Measurements from ENCODE around the gene HIF3A. TPM values are rescaled to one million over a fixed set of nuclear protein-coding genes. Genes with fewer than 3 reads are reported as not detected.
"Not testable (repeated sequence)": the region's sequence is repeated elsewhere in the genome, so short reads cannot be mapped to it uniquely, and the experiment has no call there.

The HIF3A gene
- total RNA-seq, 1 donor from 2014 or later: 0.42 TPM

GRCh38 chr19:46306501-46306900 is 9.7 kb downstream of the HIF3A start:
- no peak overlapping the region for H3K4me3 ChIP-seq (ENCODE audit: low read depth, low read length)
- no peaks in the 10 kb centered on the region for H3K36me3 ChIP-seq (ENCODE audit: control insufficient read depth, insufficient read depth, low read length)
- DNase-seq (ENCODE audit: low read depth): no peak
- TF ChIP-seq, protein P1, sequence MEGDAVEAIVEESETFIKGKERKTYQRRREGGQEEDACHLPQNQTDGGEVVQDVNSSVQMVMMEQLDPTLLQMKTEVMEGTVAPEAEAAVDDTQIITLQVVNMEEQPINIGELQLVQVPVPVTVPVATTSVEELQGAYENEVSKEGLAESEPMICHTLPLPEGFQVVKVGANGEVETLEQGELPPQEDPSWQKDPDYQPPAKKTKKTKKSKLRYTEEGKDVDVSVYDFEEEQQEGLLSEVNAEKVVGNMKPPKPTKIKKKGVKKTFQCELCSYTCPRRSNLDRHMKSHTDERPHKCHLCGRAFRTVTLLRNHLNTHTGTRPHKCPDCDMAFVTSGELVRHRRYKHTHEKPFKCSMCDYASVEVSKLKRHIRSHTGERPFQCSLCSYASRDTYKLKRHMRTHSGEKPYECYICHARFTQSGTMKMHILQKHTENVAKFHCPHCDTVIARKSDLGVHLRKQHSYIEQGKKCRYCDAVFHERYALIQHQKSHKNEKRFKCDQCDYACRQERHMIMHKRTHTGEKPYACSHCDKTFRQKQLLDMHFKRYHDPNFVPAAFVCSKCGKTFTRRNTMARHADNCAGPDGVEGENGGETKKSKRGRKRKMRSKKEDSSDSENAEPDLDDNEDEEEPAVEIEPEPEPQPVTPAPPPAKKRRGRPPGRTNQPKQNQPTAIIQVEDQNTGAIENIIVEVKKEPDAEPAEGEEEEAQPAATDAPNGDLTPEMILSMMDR (IDR thresholded peaks at IDR 0.05; ENCODE audit: insufficient read depth, low read length, poor library complexity, severe bottlenecking): no peak
- no peaks in the 10 kb centered on the region for H3K27me3 ChIP-seq (ENCODE audit: control insufficient read depth, insufficient read depth, low read length)

GRCh38 chr19:46308510-46308909 is 11.7 kb downstream of the HIF3A start:
- Histone ChIP-seq H3K36me3 (ENCODE audit: control insufficient read depth, insufficient read depth, low read length) (no peaks in the 10 kb centered on the region), H3K4me3 (ENCODE audit: low read depth, low read length) (no peak overlapping the region), H3K27me3 (ENCODE audit: control insufficient read depth, insufficient read depth, low read length) (no peaks in the 10 kb centered on the region)
- TF ChIP-seq, protein P1 (IDR thresholded peaks at IDR 0.05; ENCODE audit: insufficient read depth, low read length, poor library complexity, severe bottlenecking): no peak
- DNase-seq (ENCODE audit: low read depth): no peak

DNA sequence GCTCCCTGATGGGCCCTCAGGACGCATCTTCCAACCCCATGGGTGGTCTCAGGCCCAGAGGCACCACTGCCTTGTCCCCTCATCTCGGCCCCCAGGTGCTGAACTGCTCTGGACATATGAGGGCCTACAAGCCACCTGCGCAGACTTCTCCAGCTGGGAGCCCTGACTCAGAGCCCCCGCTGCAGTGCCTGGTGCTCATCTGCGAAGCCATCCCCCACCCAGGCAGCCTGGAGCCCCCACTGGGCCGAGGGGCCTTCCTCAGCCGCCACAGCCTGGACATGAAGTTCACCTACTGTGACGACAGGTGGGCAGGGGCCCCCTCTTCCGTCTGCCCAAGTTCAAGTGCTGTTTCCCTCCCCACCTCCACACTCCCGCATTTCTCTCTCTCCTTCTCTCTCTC is 12.2 kb downstream of the HIF3A start:
- no peak for DNase-seq (ENCODE audit: low read depth)
- TF ChIP-seq, protein P1 (IDR thresholded peaks at IDR 0.05; ENCODE audit: insufficient read depth, low read length, poor library complexity, severe bottlenecking): no peak
- no peak overlapping the region for H3K4me3 ChIP-seq (ENCODE audit: low read depth, low read length)
- no peaks in the 10 kb centered on the region for H3K36me3 ChIP-seq (ENCODE audit: control insufficient read depth, insufficient read depth, low read length)
- H3K27me3 ChIP-seq (ENCODE audit: control insufficient read depth, insufficient read depth, low read length): no peaks in the 10 kb centered on the region

GRCh38 chr19:46311444-46311843 is 14.6 kb downstream of the HIF3A start:
- no peak for DNase-seq (ENCODE audit: low read depth)
- TF ChIP-seq, protein P1 (IDR thresholded peaks at IDR 0.05; ENCODE audit: insufficient read depth, low read length, poor library complexity, severe bottlenecking): no peak
- no peak overlapping the region for H3K4me3 ChIP-seq (ENCODE audit: low read depth, low read length)
- no peaks in the 10 kb centered on the region for H3K36me3 ChIP-seq (ENCODE audit: control insufficient read depth, insufficient read depth, low read length)
- no peaks in the 10 kb centered on the region for H3K27me3 ChIP-seq (ENCODE audit: control insufficient read depth, insufficient read depth, low read length)

DNA sequence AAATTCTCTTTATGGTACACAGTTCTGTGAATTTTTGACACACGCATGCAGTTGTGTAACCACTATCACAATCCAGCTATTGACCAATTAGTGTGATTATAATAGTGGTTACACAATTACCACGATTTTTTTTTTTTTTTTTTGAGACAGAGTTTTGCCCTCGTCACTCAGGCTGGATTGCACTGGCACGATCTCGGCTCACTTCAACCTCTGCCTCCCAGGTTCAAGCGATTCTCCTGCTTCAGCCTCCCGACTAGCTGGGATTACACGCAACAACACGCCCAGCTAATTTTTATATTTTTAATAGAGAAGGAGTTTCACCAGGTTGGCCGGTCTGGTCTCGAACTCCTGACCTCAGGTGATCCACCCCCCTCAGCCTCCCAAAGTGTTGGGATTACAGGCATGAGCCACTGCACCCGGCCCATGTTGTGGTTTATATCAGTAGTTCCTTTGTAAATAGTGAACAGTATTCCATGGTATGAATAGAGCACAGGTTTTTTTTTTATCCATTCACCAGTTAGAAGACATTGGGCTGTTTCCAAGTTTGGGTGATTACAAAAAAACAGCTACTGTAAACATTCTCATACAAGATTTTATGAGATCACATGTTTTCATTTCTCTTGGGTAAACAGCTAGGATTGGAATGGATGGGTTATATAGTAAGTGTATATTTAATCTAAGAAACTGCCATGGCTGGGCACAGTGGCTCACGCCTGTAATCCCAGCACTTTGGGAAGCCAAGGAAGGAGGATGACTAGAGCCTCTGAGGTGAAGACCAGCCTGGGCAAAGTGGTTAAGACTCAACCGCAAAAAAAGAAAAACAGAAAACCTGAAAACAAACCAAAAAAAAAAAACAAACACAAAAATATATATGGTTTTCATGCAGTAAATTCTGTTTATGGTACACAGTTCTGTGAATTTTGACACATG is 17.0 kb downstream of the HIF3A start:
- DNase-seq (ENCODE audit: low read depth); H3K36me3 ChIP-seq (ENCODE audit: control insufficient read depth, insufficient read depth, low read length): not testable (repeated sequence)

DNA sequence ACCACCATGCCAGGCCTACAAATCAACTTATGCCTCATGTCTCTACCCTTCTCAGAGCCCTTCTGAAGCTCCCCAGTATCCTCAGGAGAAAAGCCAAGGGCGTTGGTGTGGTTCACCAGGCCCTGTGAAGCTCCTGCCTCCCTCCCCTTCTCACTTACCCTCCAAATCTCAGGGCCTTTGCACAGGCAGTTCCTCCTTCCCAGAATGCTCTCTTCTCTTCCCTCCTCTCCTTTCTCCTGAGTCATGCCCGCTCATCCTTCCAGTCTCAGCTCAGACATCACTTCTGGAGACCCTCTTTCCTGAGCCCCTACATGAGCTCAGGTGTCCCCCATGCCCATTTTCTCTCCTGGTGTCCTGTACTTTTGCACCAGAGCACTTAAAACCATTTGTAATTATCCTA is 20.5 kb downstream of the HIF3A start:
- Histone ChIP-seq H3K4me3 (ENCODE audit: low read depth, low read length) (no peak overlapping the region), H3K27me3 (ENCODE audit: control insufficient read depth, insufficient read depth, low read length) (no peaks in the 10 kb centered on the region), H3K36me3 (ENCODE audit: control insufficient read depth, insufficient read depth, low read length) (no peaks in the 10 kb centered on the region)
- no peak for DNase-seq (ENCODE audit: low read depth)
- TF ChIP-seq, protein P1 (IDR thresholded peaks at IDR 0.05; ENCODE audit: insufficient read depth, low read length, poor library complexity, severe bottlenecking): no peak

More for the DNA sequence above, 17.0 kb downstream of the HIF3A start:
- not testable (repeated sequence) for H3K4me3 ChIP-seq (ENCODE audit: low read depth, low read length); H3K27me3 ChIP-seq (ENCODE audit: control insufficient read depth, insufficient read depth, low read length)
